H1 (cell line): ENCODE results near the gene RPS6KB2. TPM values are rescaled to one million over a fixed set of nuclear protein-coding genes. Genes with fewer than 3 reads are reported as not detected.
A peak's percentile ranks its signal among the peaks of the same experiment; 100 is the strongest.

ENCODE experiments used
- CTCF ChIA-PET: fragments of 300-600 bp; sonication (Branson Sonifier 250); formaldehyde crosslinking; loops from one replicate; lab custom pipeline; 2021; ENCODE audit not compliant: partially characterized antibody; lab: Charles Lee
- POLR2A ChIA-PET: fragments of 300-600 bp; sonication (Branson Sonifier 250); formaldehyde crosslinking; loops from one replicate; lab custom pipeline; 2021; ENCODE audit warnings: inconsistent platforms; ENCODE audit not compliant: partially characterized antibody; lab: Charles Lee
- DNase-seq, 2 experiments: peaks; one replicate each; pipeline versions ENCODE4 v3.0.0 to v3.0.0-alpha.2; 2010 to 2022; ENCODE audit warnings: low spot score in 2 of 2, low read depth in 1 of 2, mixed read lengths in 1 of 2
- FAIRE-seq: peaks from 2 replicates; lab custom pipeline; 2011; peaks lifted over from hg19 to GRCh38; lab: Jason Lieb, UNC
- H2AFZ ChIP-seq: 2 replicates; pipeline ENCODE4 v1.8.1; 2012; ENCODE audit warnings: low read length, inconsistent platforms
- H2AK5ac ChIP-seq: 2 replicates; pipeline ENCODE4 v1.6.1; 2013; ENCODE audit warnings: low read depth, low read length
- H2BK120ac ChIP-seq: replicated peaks from 2 replicates; pipeline ENCODE3; 2013; ENCODE audit warnings: low read depth, low read length, inconsistent platforms
- H2BK12ac ChIP-seq: 2 replicates; pipeline ENCODE4 v1.6.1; 2013; ENCODE audit warnings: low read depth, low read length
- H2BK15ac ChIP-seq: 2 replicates; pipeline ENCODE4 v1.6.1; 2013; ENCODE audit warnings: low read length
- H2BK20ac ChIP-seq: 2 replicates; pipeline ENCODE4 v1.6.1; 2013; ENCODE audit warnings: low read length
- H2BK5ac ChIP-seq: 2 replicates; pipeline ENCODE4 v1.6.1; 2013; ENCODE audit warnings: low read depth, low read length
- H3K14ac ChIP-seq: 2 replicates; pipeline ENCODE4 v1.6.1; 2013; ENCODE audit warnings: inconsistent platforms; ENCODE audit not compliant: insufficient read length
- H3K18ac ChIP-seq: 2 replicates; pipeline ENCODE4 v1.6.1; 2013; ENCODE audit warnings: low read length; ENCODE audit errors: extremely low read depth
- H3K23ac ChIP-seq: 2 replicates; pipeline ENCODE4 v1.6.1; 2013; ENCODE audit warnings: inconsistent platforms; ENCODE audit not compliant: insufficient read length
- H3K23me2 ChIP-seq: 2 replicates; pipeline ENCODE4 v1.6.1; 2013; ENCODE audit warnings: low read depth, low read length
- H3K27ac ChIP-seq: 2 replicates; pipeline ENCODE4 v1.6.1; 2011; ENCODE audit warnings: low read depth, low read length, inconsistent platforms
- H3K27me3 ChIP-seq, 4 experiments: replicated peaks in 1 of 4; 1 replicate in 1 of 4; 2 replicates in 3 of 4; pipeline versions ENCODE4 v1.6.1 to v1.8.1; 2011 to 2013; ENCODE audit warnings: low read length in 3 of 4, mild to moderate bottlenecking in 3 of 4, inconsistent platforms in 2 of 4, mixed read lengths in 2 of 4, moderate library complexity in 1 of 4; ENCODE audit not compliant: control insufficient read depth in 3 of 4, insufficient read depth in 3 of 4; ENCODE audit errors: extremely low read depth in 1 of 4
- H3K36me3 ChIP-seq, 4 experiments: 2 replicates each; pipeline versions ENCODE4 v1.6.1 to v1.8.1; 2011 to 2013; ENCODE audit warnings: mild to moderate bottlenecking in 4 of 4, low read length in 3 of 4, moderate library complexity in 2 of 4, control low read depth in 1 of 4, inconsistent platforms in 1 of 4; ENCODE audit not compliant: insufficient read depth in 4 of 4, control insufficient read depth in 2 of 4
- H3K4ac ChIP-seq: replicated peaks from 2 replicates; pipeline ENCODE3; 2013; ENCODE audit warnings: low read length, low read depth, mixed read lengths, inconsistent platforms; ENCODE audit not compliant: insufficient read length
- H3K4me1 ChIP-seq, 4 experiments: replicated peaks in 1 of 4; 1 replicate in 1 of 4; 2 replicates in 3 of 4; pipeline versions ENCODE4 v1.6.1 to v1.8.1; 2011 to 2013; ENCODE audit warnings: low read length in 3 of 4, inconsistent platforms in 2 of 4, mixed read lengths in 1 of 4; ENCODE audit not compliant: insufficient read depth in 4 of 4, control insufficient read depth in 3 of 4
- H3K4me2 ChIP-seq, 2 experiments: 2 replicates each; pipeline versions ENCODE4 v1.6.1 to v1.8.1; 2011 to 2013; ENCODE audit warnings: low read depth in 2 of 2, low read length in 2 of 2, control low read depth in 1 of 2, inconsistent platforms in 1 of 2, mild to moderate bottlenecking in 1 of 2; ENCODE audit not compliant: insufficient read depth in 1 of 2
- H3K4me3 ChIP-seq, 4 experiments: fragments of 200-600, 300-600 bp in 1 of 4; sonication (generic), shearing (Covaris generic), sonication (Bioruptor Twin) in 1 of 4; 2 replicates each; pipeline versions ENCODE4 v1.5.1 to v1.8.1; 2011 to 2016; ENCODE audit warnings: low read length in 4 of 4, low read depth in 3 of 4, control low read depth in 2 of 4, inconsistent platforms in 2 of 4, mild to moderate bottlenecking in 2 of 4, mixed read lengths in 1 of 4, moderate library complexity in 1 of 4; ENCODE audit not compliant: insufficient read depth in 2 of 4; ENCODE audit errors: extremely low read depth in 1 of 4
- H3K56ac ChIP-seq: replicated peaks from 2 replicates; pipeline ENCODE3; 2013; ENCODE audit warnings: low read depth, mild to moderate bottlenecking, mixed read lengths, low read length, inconsistent platforms; ENCODE audit not compliant: insufficient read length
- H3K79me1 ChIP-seq: 2 replicates; pipeline ENCODE4 v1.6.1; 2013; ENCODE audit warnings: low read depth, low read length, control low read depth
- H3K79me2 ChIP-seq, 2 experiments: 2 replicates each; pipeline versions ENCODE4 v1.6.1 to v1.8.1; 2012 to 2013; ENCODE audit warnings: low read length in 2 of 2, mild to moderate bottlenecking in 2 of 2, inconsistent platforms in 1 of 2; ENCODE audit not compliant: insufficient read depth in 2 of 2, control insufficient read depth in 1 of 2
- H3K9ac ChIP-seq, 4 experiments: replicated peaks in 1 of 4; 1 replicate in 1 of 4; 2 replicates in 3 of 4; pipeline versions ENCODE4 v1.6.1 to v1.8.1; 2011 to 2013; ENCODE audit warnings: low read depth in 3 of 4, low read length in 3 of 4, control low read depth in 2 of 4, mild to moderate bottlenecking in 2 of 4, moderate library complexity in 2 of 4, inconsistent platforms in 1 of 4; ENCODE audit errors: extremely low read depth in 1 of 4
- H3K9me3 ChIP-seq, 2 experiments: 2 replicates each; pipeline versions ENCODE4 v1.6.1 to v1.8.1; 2012 to 2013; ENCODE audit warnings: mild to moderate bottlenecking in 2 of 2, moderate library complexity in 2 of 2, control low read depth in 1 of 2, inconsistent platforms in 1 of 2, low read depth in 1 of 2, low read length in 1 of 2, mixed read lengths in 1 of 2; ENCODE audit not compliant: insufficient read depth in 2 of 2
- H4K20me1 ChIP-seq, 2 experiments: replicated peaks in 1 of 2; 2 replicates each; pipeline versions ENCODE3 to v1.8.1; 2011 to 2013; ENCODE audit warnings: inconsistent platforms in 2 of 2, low read length in 2 of 2, mild to moderate bottlenecking in 1 of 2; ENCODE audit not compliant: insufficient read depth in 2 of 2, control insufficient read depth in 1 of 2
- H4K5ac ChIP-seq: 2 replicates; pipeline ENCODE4 v1.6.1; 2013; ENCODE audit warnings: low read length, low read depth, mixed read lengths, inconsistent platforms; ENCODE audit not compliant: insufficient read length
- H4K8ac ChIP-seq: 2 replicates; pipeline ENCODE4 v1.8.0; 2013; ENCODE audit warnings: mild to moderate bottlenecking, moderate library complexity, low read length, inconsistent platforms; ENCODE audit not compliant: insufficient read depth; ENCODE audit errors: extremely low read depth
- H4K91ac ChIP-seq: replicated peaks from 2 replicates; pipeline ENCODE3; 2013; ENCODE audit warnings: low read length, mixed read lengths, inconsistent platforms; ENCODE audit not compliant: insufficient read length
- ASH2L ChIP-seq: fragments of 200-600, 300-600 bp; sonication (generic); IDR thresholded peaks from one replicate; pipeline ENCODE4 v1.7.1; 2017; ENCODE audit warnings: low read length
- CTBP2 ChIP-seq: IDR thresholded peaks from 2 replicates; pipeline ENCODE4 v1.7.0; 2011; ENCODE audit warnings: borderline replicate concordance, mild to moderate bottlenecking, moderate library complexity, mixed read lengths, low read length; ENCODE audit not compliant: insufficient read depth, insufficient read length
- NRF1 ChIP-seq: IDR thresholded peaks from 2 replicates; pipeline ENCODE4 v1.6.1; 2011; ENCODE audit warnings: mild to moderate bottlenecking, low read depth, low read length, improper control_type of control experiment
- SRF ChIP-seq: IDR thresholded peaks from 2 replicates; pipeline ENCODE4 v1.6.1; 2011; ENCODE audit warnings: mild to moderate bottlenecking, low read depth, low read length, moderate library complexity
- WGBS, 2 experiments: shearing (Covaris generic) in 1 of 2; methylation state at CpG; one replicate each; pipeline versions ENCODE4 v1.1.6 to v1.1.7; 2013 to 2015; ENCODE audit warnings: low lambda C conversion rate in 2 of 2, mixed read lengths in 2 of 2, inconsistent platforms in 1 of 2, low coverage in 1 of 2, missing lambda C conversion rate in 1 of 2; ENCODE audit not compliant: insufficient replicate concordance in 2 of 2, insufficient coverage in 1 of 2, insufficient read length in 1 of 2; ENCODE audit errors: extremely low coverage in 1 of 2, missing lambda C conversion rate in 1 of 2; 5-methylcytosine and 5-hydroxymethylcytosine counted together
- polyA plus RNA-seq, 7 experiments: library from polyadenylated mRNA; depleted of rRNA in 3 of 7; stranded (reverse) in 5 of 7; unstranded in 2 of 7; fragments of >200 nt in 5 of 7; fragments of 200-250 nt in 2 of 7; gene quantifications; 1 replicate in 5 of 7; 2 replicates in 1 of 7; 4 replicates in 1 of 7; pipeline versions ENCODE4 v1.2.1 to v1.2.3, GENCODE V29; 2011 to 2013; ENCODE audit warnings: missing spikeins in 2 of 7, mixed read lengths in 2 of 7
- total RNA-seq: library from RNA; stranded (reverse); fragmentation: NEBNext Ultra II Directional; extraction: Animal tissue kit (Norgen Biotek cat#: 25700); gene quantifications from 2 replicates; pipeline ENCODE4 v1.2.1, GENCODE V29; 2021
- TF ChIP-seq, protein P1 (sequence below): IDR thresholded peaks from 2 replicates; pipeline ENCODE4 v1.6.1; 2012; ENCODE audit warnings: inconsistent platforms

RPS6KB2 gene
- total and polyA plus RNA-seq, 2 of the 8 experiments (the other 6 are each of a cell fraction or from before 2014, with no cell fraction given), result 41.0 to 47.1 TPM

DNA sequence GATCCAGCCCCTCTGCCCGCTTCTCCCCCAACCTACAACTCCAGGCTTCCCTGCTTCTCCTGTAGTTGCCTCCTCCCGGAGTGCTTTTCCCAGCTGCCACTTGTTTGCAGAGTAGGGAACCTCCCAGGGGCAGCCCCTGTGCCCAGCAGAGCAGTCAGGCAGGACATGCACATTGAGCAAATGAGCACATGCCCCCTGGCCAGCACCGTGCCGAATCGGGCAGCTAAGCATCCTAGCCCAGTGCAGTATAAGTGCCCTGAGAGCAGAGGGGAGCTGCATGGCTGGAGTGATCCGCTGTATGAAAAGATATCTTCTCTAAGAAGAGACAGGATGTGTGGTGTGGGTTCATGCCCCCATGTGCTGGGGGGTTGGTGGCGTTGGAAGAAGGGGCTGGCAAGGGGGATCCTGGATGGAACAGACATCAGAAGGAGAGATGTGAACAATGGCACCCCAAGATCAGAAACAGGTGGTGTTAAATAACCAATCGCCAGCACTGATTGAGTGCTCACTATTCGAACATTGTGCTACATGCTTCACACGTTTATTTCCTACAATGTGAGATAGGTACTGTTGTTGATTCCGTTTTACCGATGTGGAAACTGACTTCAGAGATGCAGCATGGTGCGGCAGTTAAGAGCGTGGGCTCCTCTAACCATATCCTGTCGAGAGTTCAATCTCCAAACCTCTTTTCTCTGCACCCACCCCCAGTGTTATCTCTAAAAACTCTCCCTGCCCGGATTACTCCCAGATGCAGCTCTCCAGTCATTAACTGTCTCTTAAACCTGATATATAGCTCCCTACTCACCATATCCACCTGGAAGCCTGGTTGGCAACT, 55.8 kb downstream of the RPS6KB2 start:
- peak overlapping the region; percentile 54 to 70; a peak in 3 of 4 replicates for H3K4me2 ChIP-seq
- no peak overlapping the region for H3K27ac ChIP-seq
- TF ChIP-seq NRF1, result no peak
- no peak for TF ChIP-seq CTBP2
- TF ChIP-seq SRF, result no peak
- TF ChIP-seq, protein P1, sequence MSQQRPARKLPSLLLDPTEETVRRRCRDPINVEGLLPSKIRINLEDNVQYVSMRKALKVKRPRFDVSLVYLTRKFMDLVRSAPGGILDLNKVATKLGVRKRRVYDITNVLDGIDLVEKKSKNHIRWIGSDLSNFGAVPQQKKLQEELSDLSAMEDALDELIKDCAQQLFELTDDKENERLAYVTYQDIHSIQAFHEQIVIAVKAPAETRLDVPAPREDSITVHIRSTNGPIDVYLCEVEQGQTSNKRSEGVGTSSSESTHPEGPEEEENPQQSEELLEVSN, result no peak
- TF ChIP-seq ASH2L, result no peak

More for the DNA sequence above, 55.8 kb downstream of the RPS6KB2 start:
- peak overlapping the region in 2 of 4 experiments; percentile 23 to 60; a peak in 5 of 8 replicates for H3K4me3 ChIP-seq
- H4K91ac ChIP-seq, result peak overlapping the region; percentile 35
- H4K8ac ChIP-seq, result no peak overlapping the region
- H2AFZ ChIP-seq, result no peak overlapping the region
- DNase-seq, result no peak
- H3K23ac ChIP-seq, result no peak overlapping the region
- H2BK20ac ChIP-seq, result no peak overlapping the region
- no peak overlapping the region for H3K18ac ChIP-seq
- no peak overlapping the region; the same call in 1 of the 2 replicates for H2AK5ac ChIP-seq
- no peaks in the 10 kb centered on the region for H3K23me2 ChIP-seq
- H4K5ac ChIP-seq, result no peak overlapping the region
- H3K9me3 ChIP-seq, result no peaks in the 10 kb centered on the region
- ChIA-PET CTCF (interaction anchor here (1.0 to 1.4 kb wide), 2 partner anchors 10 to 138 kb away, joined by 3 read pairs; no protein-coding TSS in a partner anchor), POLR2A (interaction anchor here (0.7 to 2.1 kb wide), 4 partner anchors 11 to 88 kb away, joined by 3 to 7 read pairs (median 4); partner anchors contain the start of genes PPP1CA and TMEM134)
- no peak overlapping the region; the same call in 1 of the 2 replicates for H2BK15ac ChIP-seq
- no peak overlapping the region for H2BK12ac ChIP-seq
- no peak overlapping the region for H2BK120ac ChIP-seq
- 83% methylated on average over 16 of the region's 16 CpGs; no CpG with 5 or more reads in 1 of the 2 experiments for WGBS, 2 experiments
- no peak overlapping the region for H3K9ac ChIP-seq
- H3K36me3 ChIP-seq, result peaks cover 0 to 3% (median 0%) of the 10 kb centered on the region in 4 experiments; a peak in 1 of 8 replicates
- H3K79me1 ChIP-seq, result no peaks in the 10 kb centered on the region
- H3K14ac ChIP-seq, result no peak overlapping the region
- H2BK5ac ChIP-seq, result no peak overlapping the region
- FAIRE-seq, result no peak
- peaks cover 0 to 3% (median 3%) of the 10 kb centered on the region in 4 experiments; a peak in 3 of 7 replicates for H3K4me1 ChIP-seq
- H3K27me3 ChIP-seq, result peaks cover 0 to 10% (median 9%) of the 10 kb centered on the region in 4 experiments; a peak in 6 of 7 replicates
- peaks cover 0 to 5% of the 10 kb centered on the region in 2 experiments for H4K20me1 ChIP-seq
- no peaks in the 10 kb centered on the region for H3K79me2 ChIP-seq
- no peak overlapping the region for H3K4ac ChIP-seq
- H3K56ac ChIP-seq, result no peak overlapping the region
